Ectodermal cell (in vitro differentiated cells): ENCODE data around the gene RNU1-3.
"Not testable (repeated sequence)": the region's sequence is repeated elsewhere in the genome, so short reads cannot be mapped to it uniquely, and the experiment has no call there.

Source experiments
- H3K27ac ChIP-seq: 2 replicates; pipeline ENCODE4 v1.7.0; 2013; ENCODE audit warnings: mild to moderate bottlenecking, low read depth, low read length; ENCODE audit not compliant: insufficient read depth, poor library complexity, severe bottlenecking
- H3K27me3 ChIP-seq: 2 replicates; pipeline ENCODE4 v1.7.0; 2013; ENCODE audit warnings: mild to moderate bottlenecking, low read length; ENCODE audit not compliant: insufficient read depth, control insufficient read depth, poor library complexity, severe bottlenecking
- H3K36me3 ChIP-seq: one replicate; pipeline ENCODE4 v1.7.0; 2013; ENCODE audit warnings: low read length; ENCODE audit not compliant: control insufficient read depth, insufficient read depth
- H3K4me1 ChIP-seq: one replicate; pipeline ENCODE4 v1.7.0; 2013; ENCODE audit warnings: low read length; ENCODE audit not compliant: control insufficient read depth, insufficient read depth
- H3K4me3 ChIP-seq: 2 replicates; pipeline ENCODE4 v1.7.0; 2013; ENCODE audit warnings: low read depth, low read length, control low read depth; ENCODE audit not compliant: insufficient read depth
- H3K9me3 ChIP-seq: 2 replicates; pipeline ENCODE4 v1.7.0; 2013; ENCODE audit warnings: mild to moderate bottlenecking, low read length, moderate library complexity; ENCODE audit not compliant: control insufficient read depth
- WGBS, 2 experiments: methylation state at CpG; one replicate each; pipeline ENCODE4 v1.1.7; 2013; ENCODE audit warnings: missing lambda C conversion rate in 2 of 2; 5-methylcytosine and 5-hydroxymethylcytosine counted together

Gene RNU1-3

DNA sequence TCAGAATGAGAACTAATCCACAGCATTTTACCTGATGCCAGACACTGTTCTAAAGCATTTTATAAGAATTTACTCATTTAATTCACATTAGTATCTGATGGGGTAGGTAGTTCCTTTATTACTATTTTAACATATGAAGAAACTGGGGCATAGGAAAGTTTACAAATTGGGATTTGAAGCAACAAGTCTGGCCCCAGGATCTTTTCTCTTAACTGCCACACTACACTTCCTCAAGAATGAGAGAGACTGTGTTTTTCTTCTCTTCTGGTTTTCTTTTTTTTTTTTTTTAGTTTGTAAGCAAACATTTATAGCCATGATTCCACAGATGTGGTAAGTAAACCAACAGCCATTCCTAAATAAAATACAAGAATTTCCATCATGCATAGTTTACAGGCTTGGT lies 16.1 kb upstream of the RNU1-3 start:
- H3K4me3 ChIP-seq, H3K4me1 ChIP-seq, H3K27me3 ChIP-seq, H3K9me3 ChIP-seq, H3K27ac ChIP-seq, H3K36me3 ChIP-seq: not testable (repeated sequence)

DNA sequence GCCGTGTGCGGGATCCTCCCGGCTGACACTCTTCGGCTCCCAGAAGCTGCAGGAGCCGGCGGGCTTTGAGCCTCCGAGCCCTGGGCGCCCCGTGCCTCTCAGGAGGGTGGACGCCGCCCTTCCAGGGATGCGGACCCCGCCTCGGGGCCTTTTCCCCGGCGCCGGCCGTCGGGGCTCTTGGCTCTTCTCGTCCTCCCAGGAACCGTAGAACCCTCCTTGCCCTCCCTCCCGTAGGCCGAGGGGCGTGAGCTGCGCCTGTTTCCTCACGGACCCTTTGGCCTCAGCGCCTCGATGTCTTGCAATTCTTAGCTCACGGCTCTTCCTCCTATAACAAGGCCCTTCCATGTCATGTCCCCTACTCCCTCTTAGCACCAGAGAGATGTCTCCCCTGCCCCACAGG lies 13.6 kb upstream of the RNU1-3 start:
- H3K27me3 ChIP-seq, H3K9me3 ChIP-seq, H3K36me3 ChIP-seq, H3K4me1 ChIP-seq, H3K4me3 ChIP-seq, H3K27ac ChIP-seq: not testable (repeated sequence)
- WGBS, 2 experiments, result 72% methylated on average over 26 to 29 of the region's 29 CpGs

DNA sequence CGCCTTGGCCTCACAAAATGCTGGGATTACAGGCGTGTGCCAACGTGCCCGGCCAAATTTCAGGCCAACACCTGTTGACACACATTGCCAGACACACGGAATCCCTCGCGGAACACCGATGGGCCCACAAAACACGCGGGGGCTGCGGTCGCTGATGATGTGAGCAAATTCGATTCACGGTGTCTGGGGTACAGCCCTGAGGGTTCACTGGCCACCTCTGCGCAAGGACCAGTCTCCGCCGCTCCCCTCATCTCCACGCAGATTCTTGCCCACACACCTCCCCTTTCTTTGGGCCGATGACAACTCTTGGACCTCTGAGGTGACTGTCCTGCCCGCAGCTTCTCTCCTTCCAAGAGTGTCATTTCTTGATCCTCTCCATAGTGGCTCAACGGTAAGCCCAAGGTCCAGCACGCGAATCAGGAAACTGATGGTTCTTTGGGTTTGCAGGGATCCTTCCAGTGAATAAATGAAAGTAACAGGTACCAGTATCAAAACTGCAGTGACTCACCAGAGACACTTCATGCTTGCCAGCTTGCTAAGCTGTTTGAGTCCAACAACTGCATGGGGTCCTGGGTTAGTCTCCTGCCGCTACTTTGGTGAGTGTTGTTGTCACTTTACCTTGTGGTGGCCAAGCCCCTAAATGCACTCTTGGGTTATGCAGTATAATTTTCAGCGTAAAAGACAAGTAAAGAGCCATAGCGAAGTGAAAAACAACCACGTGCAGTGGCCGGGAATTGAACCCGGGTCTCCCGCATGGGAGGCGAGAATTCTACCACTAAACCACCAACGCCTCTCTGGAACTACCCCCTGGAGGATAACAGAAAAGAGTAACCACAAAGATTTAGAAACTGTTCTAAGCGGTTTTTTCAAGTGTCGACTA lies 11.0 kb upstream of the RNU1-3 start:
- Histone ChIP-seq H3K4me3 (no peak overlapping the region), H3K4me1 (peaks cover 5% of the 10 kb centered on the region), H3K36me3 (no peaks in the 10 kb centered on the region), H3K9me3 (no peaks in the 10 kb centered on the region), H3K27ac (no peak overlapping the region), H3K27me3 (no peaks in the 10 kb centered on the region)
- 70 to 71% methylated on average over 32 to 34 of the region's 34 CpGs for WGBS, 2 experiments

- not testable (repeated sequence) for H3K27me3 ChIP-seq, H3K36me3 ChIP-seq
Observed at GRCh38 chr1:16676661-16677523, 10.1 kb upstream of the RNU1-3 start.

GRCh38 chr1:16675118-16675510 lies 8.4 kb upstream of the RNU1-3 start:
- not testable (repeated sequence) for H3K27me3 ChIP-seq, H3K9me3 ChIP-seq, H3K36me3 ChIP-seq, H3K4me3 ChIP-seq, H3K27ac ChIP-seq, H3K4me1 ChIP-seq
- WGBS, 2 experiments, result no CpG with 5 or more reads among the region's 2 CpGs

More at GRCh38 chr1:16676661-16677523, 10.1 kb upstream of the RNU1-3 start:
- H3K27ac ChIP-seq, H3K4me1 ChIP-seq, H3K9me3 ChIP-seq, H3K4me3 ChIP-seq: not testable (repeated sequence)
- 77% methylated on average over 22 of the region's 22 CpGs for whole genome bisulfite sequencing, 2 experiments

GRCh38 chr1:16673976-16674375 lies 7.2 kb upstream of the RNU1-3 start:
- not testable (repeated sequence) for H3K36me3 ChIP-seq, H3K4me1 ChIP-seq, H3K27me3 ChIP-seq, H3K4me3 ChIP-seq, H3K9me3 ChIP-seq, H3K27ac ChIP-seq
- 58 to 63% methylated on average over 4 of the region's 5 CpGs for WGBS, 2 experiments

DNA sequence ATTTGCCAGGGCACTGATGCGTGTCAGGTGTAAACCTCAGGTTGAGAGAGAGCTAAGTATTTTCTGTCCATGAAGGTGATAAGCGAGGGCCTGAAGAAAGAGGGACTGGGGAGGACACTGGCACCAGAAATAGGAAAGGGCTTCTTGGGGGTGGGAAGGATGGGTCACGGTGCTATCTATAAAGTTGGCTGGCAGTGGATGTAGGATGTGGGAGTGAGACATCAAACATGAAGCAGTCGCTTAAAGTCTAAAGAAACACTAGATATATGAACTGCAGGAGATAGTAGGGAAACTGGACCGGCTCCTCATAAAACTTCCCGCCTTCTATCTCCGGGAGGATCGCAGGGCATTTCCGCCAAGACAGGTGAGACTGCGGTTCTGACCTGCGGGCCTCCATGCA lies 912 bp downstream of the RNU1-3 start:
- H3K27me3 ChIP-seq, H3K4me3 ChIP-seq, H3K27ac ChIP-seq, H3K4me1 ChIP-seq, H3K9me3 ChIP-seq, H3K36me3 ChIP-seq: not testable (repeated sequence)
- WGBS, 2 experiments, result no CpG with 5 or more reads among the region's 11 CpGs

- not testable (repeated sequence) for H3K9me3 ChIP-seq, H3K27ac ChIP-seq, H3K27me3 ChIP-seq, H3K4me1 ChIP-seq, H3K36me3 ChIP-seq, H3K4me3 ChIP-seq
- WGBS, 2 experiments, result 100% methylated on average over 1 of the region's 32 CpGs; no CpG with 5 or more reads in 1 of the 2 experiments
Observed at GRCh38 chr1:16658234-16658633, 8.5 kb downstream of the RNU1-3 start.

- H3K27ac ChIP-seq, H3K4me1 ChIP-seq, H3K9me3 ChIP-seq, H3K36me3 ChIP-seq, H3K27me3 ChIP-seq, H3K4me3 ChIP-seq: not testable (repeated sequence)
- no CpG with 5 or more reads among the region's 14 CpGs for WGBS, 2 experiments
Observed at GRCh38 chr1:16656981-16657683, 9.6 kb downstream of the RNU1-3 start.

GRCh38 chr1:16656574-16656973 lies 10.2 kb downstream of the RNU1-3 start:
- H3K4me1 ChIP-seq, H3K9me3 ChIP-seq, H3K4me3 ChIP-seq, H3K27me3 ChIP-seq, H3K27ac ChIP-seq, H3K36me3 ChIP-seq: not testable (repeated sequence)
- 13 to 43% methylated on average over 1 of the region's 6 CpGs for WGBS, 2 experiments
